Omental fat pad (tissue), 4 donors: ENCODE measurements around the gene C14orf119. TPM values are rescaled to one million over a fixed set of nuclear protein-coding genes. Genes with fewer than 3 reads are reported as not detected.
A peak's percentile ranks its signal among the peaks of the same experiment; 100 is the strongest.

ENCODE experiments used
- ATAC-seq: fragments of 150-250 bp; one replicate; pipeline ENCODE4 v1.9.1; 2016; ENCODE audit warnings: mild to moderate bottlenecking, moderate library complexity; ENCODE audit not compliant: low FRiP score
- DNase-seq: peaks from one replicate; pipeline ENCODE4 v3.0.0-alpha.2; 2019; ENCODE audit warnings: low spot score
- total RNA-seq, 4 donors: library from RNA; depleted of rRNA; stranded (reverse); fragments of >200 nt; gene quantifications; one replicate each; pipeline ENCODE4 v1.1.0, GENCODE V29; 2016
- TF ChIP-seq, protein P1 (sequence below), 3 donors: fragments of 450-650 bp; IDR thresholded peaks; one replicate each; pipeline ENCODE4 v1.5.1; 2016 to 2017; ENCODE audit warnings: antibody characterized with exemption in 3 of 3, mild to moderate bottlenecking in 3 of 3, moderate library complexity in 2 of 3

C14orf119 gene
- total RNA-seq, 4 donors from 2014 or later = 39.2 to 46.7 (median 43.6) TPM

DNA sequence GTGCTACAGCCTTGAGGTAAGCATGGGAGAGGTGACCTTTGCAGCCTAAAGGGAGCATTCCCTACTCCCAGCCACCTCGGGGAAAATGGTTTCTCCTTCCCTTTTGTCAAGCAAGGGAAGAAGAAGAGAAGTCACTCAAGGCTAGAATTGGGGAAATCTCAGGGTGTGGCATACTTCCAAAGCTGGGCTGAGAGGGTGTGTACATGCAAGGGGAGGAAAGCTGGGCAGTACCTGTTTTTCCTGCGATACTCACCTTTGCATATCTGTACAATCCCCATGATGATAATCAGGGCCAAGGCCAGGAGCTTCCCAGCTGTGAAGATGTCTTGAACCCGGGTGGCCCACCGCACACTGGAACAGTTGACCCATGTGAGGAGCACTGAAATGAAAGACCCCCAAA, 47.5 kb downstream of the C14orf119 start:
- ATAC-seq = no peak
- DNase-seq = no peak
- TF ChIP-seq, protein P1, sequence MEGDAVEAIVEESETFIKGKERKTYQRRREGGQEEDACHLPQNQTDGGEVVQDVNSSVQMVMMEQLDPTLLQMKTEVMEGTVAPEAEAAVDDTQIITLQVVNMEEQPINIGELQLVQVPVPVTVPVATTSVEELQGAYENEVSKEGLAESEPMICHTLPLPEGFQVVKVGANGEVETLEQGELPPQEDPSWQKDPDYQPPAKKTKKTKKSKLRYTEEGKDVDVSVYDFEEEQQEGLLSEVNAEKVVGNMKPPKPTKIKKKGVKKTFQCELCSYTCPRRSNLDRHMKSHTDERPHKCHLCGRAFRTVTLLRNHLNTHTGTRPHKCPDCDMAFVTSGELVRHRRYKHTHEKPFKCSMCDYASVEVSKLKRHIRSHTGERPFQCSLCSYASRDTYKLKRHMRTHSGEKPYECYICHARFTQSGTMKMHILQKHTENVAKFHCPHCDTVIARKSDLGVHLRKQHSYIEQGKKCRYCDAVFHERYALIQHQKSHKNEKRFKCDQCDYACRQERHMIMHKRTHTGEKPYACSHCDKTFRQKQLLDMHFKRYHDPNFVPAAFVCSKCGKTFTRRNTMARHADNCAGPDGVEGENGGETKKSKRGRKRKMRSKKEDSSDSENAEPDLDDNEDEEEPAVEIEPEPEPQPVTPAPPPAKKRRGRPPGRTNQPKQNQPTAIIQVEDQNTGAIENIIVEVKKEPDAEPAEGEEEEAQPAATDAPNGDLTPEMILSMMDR (IDR thresholded peaks at IDR 0.05) = no peak

DNA sequence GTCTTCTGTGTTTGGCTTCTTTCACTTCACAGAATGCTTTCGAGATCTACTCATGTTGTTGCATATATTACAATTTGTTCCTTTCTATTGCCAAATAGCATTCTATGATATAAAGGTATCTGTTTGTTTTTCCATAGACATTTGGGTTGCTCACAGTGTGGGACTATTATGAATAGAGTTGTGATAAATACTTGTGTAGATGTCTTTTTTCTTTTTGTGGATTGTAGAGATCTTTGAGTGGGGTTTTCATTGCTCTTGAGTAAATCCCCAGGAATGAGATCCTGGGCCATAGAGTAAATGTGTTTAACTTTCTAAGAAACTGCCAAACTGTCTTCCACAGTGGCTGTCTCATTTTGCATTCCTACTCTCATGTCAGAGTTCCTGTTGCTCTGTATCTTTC, 48.6 kb downstream of the C14orf119 start:
- ATAC-seq (no peak), DNase-seq (no peak)
- TF ChIP-seq, protein P1 (IDR thresholded peaks at IDR 0.05) = no peak

DNA sequence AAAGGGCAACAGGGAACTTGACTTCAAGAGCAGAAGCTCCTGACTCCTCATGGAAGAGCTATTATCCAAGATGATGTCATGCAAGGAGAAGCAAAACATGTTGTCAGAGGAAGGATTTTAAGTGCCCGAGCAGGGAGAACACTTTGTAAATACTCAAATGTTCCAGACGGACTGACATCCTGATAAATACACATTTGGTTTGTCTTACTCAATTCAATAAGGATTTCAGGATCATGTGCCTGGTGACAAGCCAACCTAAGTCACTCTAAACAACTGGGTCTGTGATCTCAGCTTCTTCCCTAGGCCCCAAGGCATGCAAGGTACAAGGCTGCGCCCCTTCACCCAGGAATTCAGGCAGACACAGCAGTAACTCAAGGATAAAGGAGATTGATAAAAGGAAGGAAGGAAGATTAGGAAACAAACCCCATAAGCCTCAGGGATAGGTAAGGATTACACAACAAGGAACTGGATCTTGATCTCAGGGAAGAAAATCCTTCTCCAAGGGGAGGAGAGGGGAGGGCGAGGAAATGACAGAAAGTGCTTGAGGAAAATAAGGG, 50.6 kb downstream of the C14orf119 start:
- DNase-seq = no peak
- TF ChIP-seq, protein P1 (IDR thresholded peaks at IDR 0.05) = no peak
- ATAC-seq = peak; percentile 43

DNA sequence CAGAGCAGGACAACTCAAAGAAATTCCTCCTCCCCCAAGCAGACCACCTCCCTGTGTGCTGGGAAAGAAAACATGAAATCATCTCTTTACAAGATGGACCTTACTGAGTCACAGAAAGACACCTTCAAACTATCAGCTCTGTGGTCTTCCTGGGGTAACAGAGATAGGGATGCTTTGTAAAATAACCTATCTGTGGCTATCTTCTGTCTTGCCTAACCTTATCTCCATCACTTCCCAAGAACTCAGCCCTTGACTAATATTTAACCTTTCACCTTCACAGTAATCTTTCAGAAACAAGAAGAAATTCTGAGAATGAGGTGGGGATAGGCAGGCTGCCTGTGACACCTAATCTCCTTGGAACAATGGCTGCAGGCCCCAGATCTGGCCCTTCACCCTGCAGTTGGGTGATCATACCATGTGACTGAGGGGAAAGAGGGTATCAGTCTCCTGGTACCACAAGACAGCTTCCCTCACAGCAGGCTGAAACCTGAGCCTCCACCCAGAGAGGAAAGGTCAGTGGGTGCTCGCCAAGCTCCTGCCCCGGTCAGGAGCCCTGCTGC, 51.1 kb downstream of the C14orf119 start:
- TF ChIP-seq, protein P1 (IDR thresholded peaks at IDR 0.05) = no peak
- peak; percentile 49 for ATAC-seq
- no peak for DNase-seq

DNA sequence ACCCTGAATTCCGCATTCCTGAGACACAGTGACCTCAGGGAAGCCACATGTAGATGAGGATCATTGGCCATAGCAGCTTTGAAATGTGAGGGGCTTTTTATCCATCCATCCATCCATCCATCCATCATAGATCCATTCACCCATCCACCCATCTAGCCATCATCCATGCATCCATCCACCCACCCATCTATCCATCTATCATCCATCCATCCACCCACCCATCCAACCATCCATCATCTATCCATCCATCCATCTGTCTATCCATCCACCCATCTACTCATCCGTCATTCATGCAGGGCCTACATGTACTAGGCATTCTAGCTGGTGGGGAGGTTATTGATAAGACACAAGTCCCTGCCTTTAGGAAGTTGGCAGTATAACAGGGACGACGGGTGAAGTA, 51.7 kb downstream of the C14orf119 start:
- TF ChIP-seq, protein P1 (IDR thresholded peaks at IDR 0.05) = no peak
- DNase-seq (no peak), ATAC-seq (no peak)

DNA sequence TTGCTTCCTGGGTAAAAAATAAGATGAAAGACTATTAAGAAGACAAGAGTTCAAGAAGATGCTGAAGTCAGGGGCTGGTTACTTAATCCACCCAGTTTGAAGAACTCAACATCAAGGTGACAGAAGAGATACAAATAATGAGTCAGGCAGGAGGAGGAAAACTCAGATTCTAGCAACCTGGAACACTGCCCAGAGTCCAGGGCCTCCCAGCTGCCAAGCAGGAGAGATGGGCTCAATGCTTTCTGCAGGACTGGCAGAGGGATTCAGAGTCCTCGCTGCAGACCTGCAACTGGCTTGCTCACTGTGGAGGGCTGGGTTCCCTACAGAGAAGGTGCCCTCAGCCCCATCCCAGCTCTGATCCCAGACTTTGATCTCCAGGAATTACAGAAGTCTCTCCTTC, 52.4 kb downstream of the C14orf119 start:
- DNase-seq (no peak), ATAC-seq (peak; percentile 49)
- TF ChIP-seq, protein P1 (IDR thresholded peaks at IDR 0.05) = no peak

DNA sequence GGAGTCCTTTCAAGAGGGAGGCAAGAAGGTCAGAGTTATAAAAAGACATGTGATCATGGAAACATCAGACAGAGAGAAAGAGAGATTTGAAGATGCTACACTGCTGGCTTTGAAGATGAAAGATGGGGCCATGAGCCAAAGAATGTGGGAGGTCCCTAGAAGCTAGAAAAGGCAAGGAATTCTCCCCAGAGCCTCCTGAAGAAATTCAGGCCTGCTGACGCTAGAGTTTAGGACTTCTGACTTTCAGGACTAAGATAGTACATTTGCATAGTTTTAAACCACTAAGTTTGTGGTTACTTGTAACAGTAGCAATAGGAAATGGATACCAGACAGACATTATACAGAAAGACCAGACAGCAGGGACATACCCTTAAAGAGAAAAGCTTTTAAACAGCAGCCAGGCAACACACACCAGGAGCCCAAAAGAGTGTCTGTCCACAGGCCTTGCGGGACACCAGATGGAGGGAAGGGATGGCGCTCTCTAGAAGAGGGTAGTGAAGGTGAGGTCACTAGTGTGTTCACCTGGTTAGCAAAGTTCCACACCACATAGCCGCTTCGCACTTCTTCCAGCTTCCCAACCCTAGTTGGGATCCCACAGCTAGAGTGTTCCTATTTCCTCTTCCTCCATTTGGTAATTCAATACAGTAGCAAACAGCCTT, 53.4 kb downstream of the C14orf119 start:
- TF ChIP-seq, protein P1 (IDR thresholded peaks at IDR 0.05) = no peak
- no peak for ATAC-seq
- no peak for DNase-seq
